IMR-90 (cell line): Measurements from ENCODE around the gene RAP1A. TPM values are rescaled to one million over a fixed set of nuclear protein-coding genes. Genes with fewer than 3 reads are reported as not detected.
A peak's percentile ranks its signal among the peaks of the same experiment; 100 is the strongest.

ENCODE experiments used
- ATAC-seq: fragments of 200-7000 bp; cut with Tn5 transposase; 2 replicates; pipeline ENCODE4 v1.9.1; 2020; ENCODE audit warnings: low read depth, mild to moderate bottlenecking, moderate library complexity
- BruUV-seq: library from RNA; stranded (reverse); fragments of 400-500 nt; replicated peaks from 2 replicates; lab custom pipeline; 2021; lab: Mats Ljungman, UMichigan
- CTCF ChIA-PET: fragments of 300-600 bp; formaldehyde crosslinking; extraction: SDS; loops from one replicate; lab custom pipeline; 2021; ENCODE audit warnings: antibody characterized with exemption; lab: Yijun Ruan, JAX
- POLR2A ChIA-PET: fragments of 300-600 bp; sonication (Branson Sonifier 250); formaldehyde crosslinking; loops from one replicate; lab custom pipeline; 2022; ENCODE audit warnings: antibody characterized with exemption; ENCODE audit not compliant: unreplicated experiment; lab: Charles Lee
- DNase-seq: peaks from one replicate; pipeline ENCODE4 v3.0.0; 2013
- H2AFZ ChIP-seq: replicated peaks from 2 replicates; pipeline ENCODE3; 2013; ENCODE audit warnings: low read length, mild to moderate bottlenecking; ENCODE audit not compliant: poor library complexity
- H2AK5ac ChIP-seq: 2 replicates; pipeline ENCODE4 v1.6.1; 2013; ENCODE audit warnings: low read depth, low read length, inconsistent platforms
- H2AK9ac ChIP-seq: replicated peaks from 2 replicates; pipeline ENCODE3; 2013; ENCODE audit warnings: mild to moderate bottlenecking, low read depth, low read length, moderate library complexity; ENCODE audit not compliant: poor library complexity
- H2BK120ac ChIP-seq: 2 replicates; pipeline ENCODE4 v1.6.1; 2013; ENCODE audit warnings: low read depth, low read length, inconsistent platforms
- H2BK15ac ChIP-seq: 3 replicates; pipeline ENCODE4 v1.6.1; 2013; ENCODE audit warnings: low read depth, low read length, inconsistent platforms
- H2BK20ac ChIP-seq: 2 replicates; pipeline ENCODE4 v1.6.1; 2013; ENCODE audit warnings: low read depth, mild to moderate bottlenecking, inconsistent platforms, low read length, moderate library complexity
- H2BK5ac ChIP-seq: 2 replicates; pipeline ENCODE4 v1.6.1; 2013; ENCODE audit warnings: mild to moderate bottlenecking, low read depth, low read length, inconsistent platforms; ENCODE audit not compliant: poor library complexity, severe bottlenecking
- H3K14ac ChIP-seq: replicated peaks from 2 replicates; pipeline ENCODE4 v1.6.1; 2013; ENCODE audit warnings: low read depth, low read length, inconsistent platforms
- H3K18ac ChIP-seq: 2 replicates; pipeline ENCODE4 v1.6.1; 2013; ENCODE audit warnings: low read depth, low read length, control low read depth
- H3K23ac ChIP-seq: 2 replicates; pipeline ENCODE4 v1.6.1; 2013; ENCODE audit warnings: low read depth, low read length, inconsistent platforms
- H3K27ac ChIP-seq: 2 replicates; pipeline ENCODE4 v1.5.1; 2013; ENCODE audit warnings: mild to moderate bottlenecking, control low read depth, low read length; ENCODE audit not compliant: insufficient read depth
- H3K27me3 ChIP-seq: 2 replicates; pipeline ENCODE4 v1.6.1; 2013; ENCODE audit warnings: low read length; ENCODE audit not compliant: control insufficient read depth, insufficient read depth
- H3K36me3 ChIP-seq: 2 replicates; pipeline ENCODE4 v1.6.1; 2013; ENCODE audit warnings: low read length, mixed read lengths; ENCODE audit not compliant: control insufficient read depth, insufficient read depth
- H3K4ac ChIP-seq: 2 replicates; pipeline ENCODE4 v1.6.1; 2013; ENCODE audit warnings: low read depth, low read length, inconsistent platforms
- H3K4me1 ChIP-seq: 2 replicates; pipeline ENCODE4 v1.6.1; 2013; ENCODE audit warnings: low read length, mixed read lengths; ENCODE audit not compliant: control insufficient read depth, insufficient read depth
- H3K4me2 ChIP-seq: 2 replicates; pipeline ENCODE4 v1.6.1; 2013; ENCODE audit warnings: low read depth, mild to moderate bottlenecking, control low read depth, low read length, moderate library complexity
- H3K4me3 ChIP-seq: 2 replicates; pipeline ENCODE4 v1.5.1; 2013; ENCODE audit warnings: low read depth, mild to moderate bottlenecking, control low read depth, low read length, moderate library complexity; ENCODE audit not compliant: insufficient read depth
- H3K56ac ChIP-seq: 2 replicates; pipeline ENCODE4 v1.6.1; 2013; ENCODE audit warnings: low read length, inconsistent platforms; ENCODE audit not compliant: insufficient read depth; ENCODE audit errors: extremely low read depth
- H3K79me1 ChIP-seq, 2 experiments: 2 replicates each; pipeline ENCODE4 v1.6.1; 2013; ENCODE audit warnings: low read length in 2 of 2, inconsistent platforms in 1 of 2, low read depth in 1 of 2
- H3K9ac ChIP-seq: 2 replicates; pipeline ENCODE4 v1.6.1; 2013; ENCODE audit warnings: low read depth, low read length, control low read depth
- H3K9me1 ChIP-seq: 2 replicates; pipeline ENCODE4 v1.6.1; 2013; ENCODE audit warnings: low read length, inconsistent platforms; ENCODE audit not compliant: insufficient read depth
- H3K9me3 ChIP-seq: 2 replicates; pipeline ENCODE4 v1.6.1; 2013; ENCODE audit warnings: low read length; ENCODE audit not compliant: control insufficient read depth, insufficient read depth
- H4K20me1 ChIP-seq: 2 replicates; pipeline ENCODE4 v1.6.1; 2013; ENCODE audit warnings: low read length, inconsistent platforms; ENCODE audit not compliant: insufficient read depth
- H4K5ac ChIP-seq: 2 replicates; pipeline ENCODE4 v1.6.1; 2013; ENCODE audit warnings: mild to moderate bottlenecking, low read depth, low read length, control low read depth
- H4K8ac ChIP-seq, 2 experiments: 2 replicates each; pipeline ENCODE4 v1.6.1; 2013; ENCODE audit warnings: low read depth in 2 of 2, low read length in 2 of 2, control low read depth in 1 of 2, inconsistent platforms in 1 of 2
- H4K91ac ChIP-seq: 2 replicates; pipeline ENCODE4 v1.6.1; 2013; ENCODE audit warnings: low read depth, low read length, inconsistent platforms; ENCODE audit not compliant: insufficient read depth
- MAFK ChIP-seq: IDR thresholded peaks from 2 replicates; pipeline ENCODE4 v1.6.1; 2012; ENCODE audit warnings: low read depth, low read length, improper control_type of control experiment
- NFE2L2 ChIP-seq: fragments of 150-350 bp; IDR thresholded peaks from 2 replicates; pipeline ENCODE4 v1.6.1; 2016; ENCODE audit warnings: low read depth, mild to moderate bottlenecking, low read length
- WGBS, 2 experiments: methylation state at CpG; one replicate each; pipeline versions ENCODE4 v1.1.5 to v1.1.7; 2013; ENCODE audit warnings: missing lambda C conversion rate in 2 of 2; ENCODE audit not compliant: insufficient read length in 1 of 2; ENCODE audit errors: extremely low coverage in 2 of 2; 5-methylcytosine and 5-hydroxymethylcytosine counted together
- dilution Hi-C: fragments of 300-500 bp; cut with HindIII; formaldehyde crosslinking; loops from one replicate; pipeline ENCODE4 v1.14.3; 2018; ENCODE audit warnings: low sequenced_read_pairs; ENCODE audit not compliant: unreplicated experiment
- in situ Hi-C: fragments of 300-500 bp; cut with MboI; formaldehyde crosslinking; loops from 3 replicates; pipeline ENCODE4 v1.14.3; 2019; ENCODE audit warnings: low sequenced_read_pairs, inconsistent platforms, mixed read lengths
- intact Hi-C: fragments of 100-400 bp; cut with micrococcal nuclease; formaldehyde crosslinking; loops from 2 replicates; pipeline ENCODE4 v1.10.0; 2022
- polyA plus RNA-seq, 3 experiments: library from polyadenylated mRNA; depleted of rRNA; stranded (reverse); fragments of >200 nt; gene quantifications; 2 replicates each; pipeline ENCODE4 v1.2.3, GENCODE V29; 2012; ENCODE audit warnings: low replicate concordance in 1 of 3
- total RNA-seq: library from RNA; depleted of rRNA; stranded (reverse); fragments of >200 nt; gene quantifications from 2 replicates; pipeline ENCODE4 v1.2.3, GENCODE V29; 2012
- TF ChIP-seq, protein P1 (sequence below): fragments of 150-350 bp; IDR thresholded peaks from 2 replicates; pipeline ENCODE4 v1.6.1; 2016; ENCODE audit warnings: low read depth, mild to moderate bottlenecking, low read length, moderate library complexity, borderline replicate concordance

RAP1A gene
- total and polyA plus RNA-seq, 2 of the 4 experiments (the other 2 are of a cell fraction): 18.1 to 43.6 TPM

GRCh38 chr1:111577814-111578213 lies 41.8 kb upstream of the RAP1A start:
- intact Hi-C loops (no loop called here), dilution Hi-C loops (no loop called here), in situ Hi-C loops (no loop called here)
- ATAC-seq (no peak), DNase-seq (no peak)
- Histone ChIP-seq H3K18ac (no peak overlapping the region; the same call in 1 of the 2 replicates), H3K9ac (no peak overlapping the region), H3K23ac (no peak overlapping the region), H3K27me3 (no peaks in the 10 kb centered on the region; the same call in 1 of the 2 replicates), H3K9me3 (no peaks in the 10 kb centered on the region), H2AFZ (no peak overlapping the region), H4K20me1 (no peaks in the 10 kb centered on the region), H2AK5ac (no peak overlapping the region), H2BK5ac (no peak overlapping the region), H3K4me1 (peaks cover 2% of the 10 kb centered on the region), H2BK15ac (no peak overlapping the region), H3K4ac (no peak overlapping the region), H3K27ac (no peak overlapping the region), H2BK120ac (no peak overlapping the region), H4K91ac (no peak overlapping the region), H3K9me1 (no peaks in the 10 kb centered on the region), H2AK9ac (no peak overlapping the region), H4K8ac (no peak overlapping the region), H3K4me2 (no peak overlapping the region), H3K36me3 (no peaks in the 10 kb centered on the region), H3K56ac (no peak overlapping the region), H3K4me3 (no peak overlapping the region), H4K5ac (no peak overlapping the region), H3K14ac (no peak overlapping the region), H2BK20ac (no peak overlapping the region), H3K79me1 (no peaks in the 10 kb centered on the region)
- peak; percentile 75 for TF ChIP-seq NFE2L2
- TF ChIP-seq, protein P1, sequence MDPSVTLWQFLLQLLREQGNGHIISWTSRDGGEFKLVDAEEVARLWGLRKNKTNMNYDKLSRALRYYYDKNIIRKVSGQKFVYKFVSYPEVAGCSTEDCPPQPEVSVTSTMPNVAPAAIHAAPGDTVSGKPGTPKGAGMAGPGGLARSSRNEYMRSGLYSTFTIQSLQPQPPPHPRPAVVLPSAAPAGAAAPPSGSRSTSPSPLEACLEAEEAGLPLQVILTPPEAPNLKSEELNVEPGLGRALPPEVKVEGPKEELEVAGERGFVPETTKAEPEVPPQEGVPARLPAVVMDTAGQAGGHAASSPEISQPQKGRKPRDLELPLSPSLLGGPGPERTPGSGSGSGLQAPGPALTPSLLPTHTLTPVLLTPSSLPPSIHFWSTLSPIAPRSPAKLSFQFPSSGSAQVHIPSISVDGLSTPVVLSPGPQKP: no peak
- TF ChIP-seq MAFK: peak; percentile 89
- 100% methylated on average over 1 of the region's 2 CpGs; no CpG with 5 or more reads in 1 of the 2 experiments for WGBS, 2 experiments
- ChIA-PET CTCF (no interaction called here), POLR2A (no interaction called here)
- BruUV-seq: no TSS peak
